AG10803 (cell line): ENCODE data around the gene ADGRD1.
"Not testable (repeated sequence)": the region's sequence is repeated elsewhere in the genome, so short reads cannot be mapped to it uniquely, and the experiment has no call there.

Experiments used
- DNase-seq: peaks from one replicate; pipeline ENCODE4 v3.0.0; 2010; ENCODE audit warnings: low read depth
- H3K4me3 ChIP-seq: 2 replicates; pipeline ENCODE4 v1.5.1; 2011; ENCODE audit warnings: mild to moderate bottlenecking, low read length, control low read depth
- TF ChIP-seq, protein P1 (sequence below): conservative IDR thresholded peaks from 2 replicates; pipeline ENCODE4 v1.5.1; 2011; ENCODE audit warnings: mild to moderate bottlenecking, low read length, control low read depth, inconsistent platforms

ADGRD1 gene

DNA sequence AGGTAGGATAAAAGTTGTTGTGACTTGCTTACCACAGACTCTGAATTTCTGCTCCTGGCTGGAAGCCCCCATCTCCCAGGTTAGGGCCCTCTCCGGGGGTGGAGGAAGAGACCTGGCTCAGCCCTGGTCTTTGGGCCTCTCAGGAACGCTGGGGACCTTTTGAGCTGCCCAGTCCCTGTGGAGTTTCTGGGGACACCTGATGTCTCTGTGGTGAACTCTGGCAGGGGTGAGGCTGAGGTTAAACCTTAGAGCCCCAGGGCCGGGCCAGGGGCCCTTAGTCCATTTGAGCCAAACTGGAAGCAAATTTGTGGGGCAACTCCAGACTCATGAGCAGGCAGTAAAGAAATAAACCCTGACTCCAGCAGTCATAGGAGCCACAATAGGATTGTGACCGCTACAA, 112.1 kb downstream of the ADGRD1 start:
- no peak for DNase-seq
- TF ChIP-seq, protein P1, sequence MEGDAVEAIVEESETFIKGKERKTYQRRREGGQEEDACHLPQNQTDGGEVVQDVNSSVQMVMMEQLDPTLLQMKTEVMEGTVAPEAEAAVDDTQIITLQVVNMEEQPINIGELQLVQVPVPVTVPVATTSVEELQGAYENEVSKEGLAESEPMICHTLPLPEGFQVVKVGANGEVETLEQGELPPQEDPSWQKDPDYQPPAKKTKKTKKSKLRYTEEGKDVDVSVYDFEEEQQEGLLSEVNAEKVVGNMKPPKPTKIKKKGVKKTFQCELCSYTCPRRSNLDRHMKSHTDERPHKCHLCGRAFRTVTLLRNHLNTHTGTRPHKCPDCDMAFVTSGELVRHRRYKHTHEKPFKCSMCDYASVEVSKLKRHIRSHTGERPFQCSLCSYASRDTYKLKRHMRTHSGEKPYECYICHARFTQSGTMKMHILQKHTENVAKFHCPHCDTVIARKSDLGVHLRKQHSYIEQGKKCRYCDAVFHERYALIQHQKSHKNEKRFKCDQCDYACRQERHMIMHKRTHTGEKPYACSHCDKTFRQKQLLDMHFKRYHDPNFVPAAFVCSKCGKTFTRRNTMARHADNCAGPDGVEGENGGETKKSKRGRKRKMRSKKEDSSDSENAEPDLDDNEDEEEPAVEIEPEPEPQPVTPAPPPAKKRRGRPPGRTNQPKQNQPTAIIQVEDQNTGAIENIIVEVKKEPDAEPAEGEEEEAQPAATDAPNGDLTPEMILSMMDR = no peak
- H3K4me3 ChIP-seq = no peak overlapping the region

DNA sequence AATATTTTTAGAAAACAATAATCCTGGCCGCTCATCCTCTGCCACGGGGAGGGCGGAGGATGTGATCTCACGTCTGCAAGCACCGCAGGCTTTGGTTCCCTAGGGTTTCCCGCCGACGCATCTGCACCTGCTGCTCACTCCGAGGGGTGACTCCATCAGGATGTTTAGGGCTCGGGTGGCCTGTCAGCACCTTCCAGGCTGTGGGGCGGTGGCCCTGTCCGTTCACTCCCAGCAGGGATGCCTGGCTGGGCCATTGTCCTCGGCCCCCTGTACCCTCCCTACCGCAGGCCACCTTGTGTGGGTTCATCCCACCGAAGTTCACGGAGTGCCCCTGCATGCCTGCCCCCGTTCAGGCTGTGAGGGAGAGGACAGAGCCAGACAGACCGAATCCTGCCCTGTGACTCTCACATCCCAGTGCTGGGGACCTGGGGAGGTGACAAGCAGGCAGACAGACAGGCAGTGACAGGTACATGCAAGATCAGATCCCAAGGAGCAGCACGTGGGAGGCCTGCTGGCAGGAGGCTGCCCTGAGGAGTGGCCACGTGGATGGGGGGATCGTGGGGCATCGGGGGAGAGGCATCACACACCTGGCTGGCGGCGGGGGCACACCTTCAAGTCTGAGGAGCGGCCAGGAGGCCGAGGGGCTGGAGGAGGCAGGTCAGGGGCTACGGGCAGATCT, 112.6 kb downstream of the ADGRD1 start:
- no peak for DNase-seq
- TF ChIP-seq, protein P1 = no peak
- no peak overlapping the region for H3K4me3 ChIP-seq

DNA sequence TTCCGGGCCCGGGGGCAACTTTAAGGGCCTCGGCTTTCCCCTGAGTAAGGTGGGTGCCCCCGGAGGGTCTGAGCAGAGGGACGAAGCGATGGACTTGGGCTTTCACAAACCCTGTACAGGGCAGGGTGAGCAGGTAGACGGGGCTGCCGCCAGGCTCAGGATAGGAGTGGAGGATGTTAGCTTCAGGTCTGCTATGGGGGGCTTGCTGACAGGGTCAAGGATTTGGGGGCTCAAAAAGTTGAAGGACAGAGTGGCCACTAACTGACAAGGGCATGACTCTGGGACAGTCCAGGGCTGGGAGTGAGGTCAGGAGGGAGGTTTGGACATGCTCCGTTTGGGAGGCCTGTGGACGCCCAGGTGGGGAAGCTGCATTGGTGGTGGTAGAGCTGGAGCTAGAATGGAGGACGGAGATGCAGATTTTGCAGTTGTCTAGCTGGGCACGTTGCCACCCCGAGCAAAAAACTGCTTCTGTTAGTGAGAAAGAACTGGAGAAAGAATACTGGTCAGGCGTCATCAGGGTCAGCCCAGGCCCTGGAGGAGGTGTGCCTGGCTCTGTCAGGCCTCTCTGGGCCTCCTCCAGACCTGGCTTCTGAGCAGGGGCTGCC, 113.3 kb downstream of the ADGRD1 start:
- TF ChIP-seq, protein P1 = no peak
- H3K4me3 ChIP-seq = no peak overlapping the region
- DNase-seq = no peak

DNA sequence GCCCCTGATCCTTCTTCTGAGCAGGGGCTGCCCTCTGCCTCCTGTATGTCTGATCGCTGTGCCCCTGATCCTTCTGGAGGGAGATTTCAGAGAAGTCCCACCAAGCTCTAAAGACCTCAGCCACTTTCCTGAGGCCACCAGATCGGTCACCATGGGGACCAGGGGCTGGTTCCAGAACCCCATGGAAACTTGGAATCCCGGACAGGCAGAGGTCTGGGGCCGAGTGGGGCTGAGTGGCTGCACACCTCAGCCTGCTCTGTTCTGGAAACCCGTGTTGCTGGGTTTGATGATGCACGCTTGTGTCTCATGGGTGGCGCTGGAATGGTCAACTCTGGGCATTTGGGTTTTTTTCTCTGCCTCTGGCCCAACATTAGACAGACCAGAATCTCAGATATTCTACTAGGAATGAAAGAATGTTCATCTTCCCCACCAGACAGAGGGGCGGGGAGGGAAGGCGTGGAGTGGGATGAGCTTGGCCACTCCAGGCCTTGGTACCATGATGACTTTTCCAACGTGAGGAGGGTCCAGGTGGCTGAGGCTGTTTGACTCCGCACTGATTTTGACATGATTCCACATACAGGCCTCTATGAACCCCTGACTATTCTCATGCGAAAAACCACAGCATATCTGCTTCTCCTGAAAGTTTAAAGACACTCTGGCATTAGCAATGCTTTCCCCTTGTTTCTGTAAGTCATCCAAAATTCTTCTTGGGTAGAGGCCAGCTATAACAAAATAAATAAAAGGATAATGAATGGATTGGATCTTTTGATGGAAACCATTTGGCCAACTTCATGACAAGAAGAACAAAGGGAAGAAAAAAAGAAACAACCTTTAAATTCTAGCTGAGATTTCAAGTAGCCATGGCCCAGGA, 114.5 kb downstream of the ADGRD1 start:
- TF ChIP-seq, protein P1 = no peak
- DNase-seq = no peak
- H3K4me3 ChIP-seq = no peak overlapping the region

DNA sequence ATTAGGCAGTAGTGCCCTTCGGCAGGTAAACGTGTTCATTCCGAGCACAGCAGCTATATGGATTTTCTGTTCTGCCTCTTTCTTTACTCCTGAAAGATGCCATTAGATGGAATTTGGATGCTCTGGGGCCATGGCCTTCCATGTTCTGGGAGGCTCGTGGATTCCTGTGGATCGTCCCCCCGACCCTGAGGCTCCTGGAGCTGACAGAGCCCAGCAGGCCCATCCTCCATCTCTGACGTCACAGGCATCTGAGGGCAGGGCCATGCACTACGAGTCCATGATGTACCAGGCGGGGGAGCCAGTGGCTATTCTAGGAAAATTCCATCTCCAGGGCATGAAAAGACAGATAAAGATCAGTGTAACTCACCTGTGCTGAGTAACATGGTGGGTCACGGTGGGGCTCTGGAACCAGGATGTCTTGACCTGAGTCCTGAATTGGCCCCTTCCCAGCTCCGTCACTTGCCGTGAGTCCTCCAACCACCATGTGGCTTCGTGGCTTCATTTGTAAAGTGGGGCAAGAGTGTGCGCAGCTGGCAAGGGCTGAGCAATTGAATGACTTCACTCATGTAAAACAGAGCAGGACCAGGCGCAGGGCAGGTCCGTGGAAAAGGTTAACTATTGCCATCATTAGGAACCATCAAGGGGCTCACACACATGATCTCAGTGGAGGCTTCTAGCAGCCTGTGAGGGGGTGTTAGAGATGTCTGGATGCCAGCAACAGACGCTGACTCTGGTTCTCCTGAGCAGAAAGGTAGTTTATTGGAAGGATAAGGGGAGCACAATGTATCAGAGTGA, 115.4 kb downstream of the ADGRD1 start:
- not testable (repeated sequence) for H3K4me3 ChIP-seq, DNase-seq

DNA sequence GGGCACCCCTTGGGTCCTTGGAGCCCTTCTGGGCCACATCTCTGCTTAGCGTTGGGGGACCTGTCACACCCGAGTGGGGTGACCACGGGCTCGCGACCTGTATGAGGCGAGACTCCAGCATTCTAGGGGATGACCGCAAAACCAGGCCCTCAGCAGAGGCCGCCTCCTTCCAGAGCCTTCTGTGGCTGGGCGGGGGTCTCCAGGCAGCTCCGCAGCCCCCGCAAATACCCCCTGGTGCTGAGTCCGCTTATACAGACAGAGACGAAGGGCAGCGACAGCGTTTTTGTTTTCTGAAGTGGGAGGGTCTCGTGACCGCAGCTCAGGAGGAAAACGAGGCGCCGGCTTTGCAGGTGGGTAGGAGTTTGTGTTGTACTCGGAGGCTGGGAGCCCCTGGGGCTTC, 116.4 kb downstream of the ADGRD1 start:
- H3K4me3 ChIP-seq, DNase-seq: not testable (repeated sequence)

DNA sequence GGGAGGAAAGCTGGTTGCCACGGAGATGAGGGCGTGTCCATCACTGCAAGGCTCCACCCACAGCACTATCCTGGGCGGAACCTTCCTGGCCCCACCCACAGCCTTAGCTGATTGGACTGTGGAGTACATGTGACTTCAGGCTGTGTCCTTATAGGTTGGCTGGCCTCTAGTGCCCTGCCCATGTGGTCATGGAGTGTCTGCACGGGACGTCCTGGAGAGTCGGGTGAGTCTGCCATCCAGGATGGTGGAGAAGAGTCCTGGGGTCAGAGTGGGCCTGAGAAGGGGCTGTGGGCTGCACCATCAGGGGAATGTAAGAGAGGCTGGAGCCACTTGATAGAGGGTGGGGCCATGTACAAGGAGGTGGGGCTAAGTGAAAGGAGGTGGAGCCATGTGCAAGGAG, 117.0 kb downstream of the ADGRD1 start:
- H3K4me3 ChIP-seq, DNase-seq: not testable (repeated sequence)

DNA sequence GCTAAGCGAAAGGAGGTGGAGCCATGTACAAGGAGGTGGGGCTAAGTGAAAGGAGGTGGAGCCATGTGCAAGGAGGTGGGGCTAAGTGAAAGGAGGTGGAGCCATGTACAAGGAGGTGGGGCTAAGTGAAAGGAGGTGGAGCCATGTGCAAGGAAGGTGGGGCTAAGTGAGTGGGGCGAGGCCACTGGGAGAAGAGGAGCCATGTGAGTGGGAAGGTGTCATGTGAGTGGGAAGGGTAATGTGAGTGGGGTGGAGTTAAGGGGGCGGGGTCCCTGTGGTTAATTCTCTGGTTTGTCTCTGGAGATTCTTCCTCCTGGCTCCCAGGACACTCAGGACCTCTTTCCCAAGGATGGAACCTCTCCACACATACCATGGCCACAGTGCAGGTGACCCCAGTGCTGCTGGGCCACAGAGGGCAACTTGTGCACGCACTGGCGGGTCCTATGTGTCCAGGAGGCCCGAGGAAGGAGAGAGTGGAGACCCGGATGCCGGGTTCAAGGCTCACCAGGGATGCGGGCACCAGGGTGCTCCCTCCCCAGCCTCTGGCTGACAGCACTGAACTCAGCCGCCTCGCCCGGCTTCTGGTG, 117.6 kb downstream of the ADGRD1 start:
- H3K4me3 ChIP-seq, DNase-seq: not testable (repeated sequence)

DNA sequence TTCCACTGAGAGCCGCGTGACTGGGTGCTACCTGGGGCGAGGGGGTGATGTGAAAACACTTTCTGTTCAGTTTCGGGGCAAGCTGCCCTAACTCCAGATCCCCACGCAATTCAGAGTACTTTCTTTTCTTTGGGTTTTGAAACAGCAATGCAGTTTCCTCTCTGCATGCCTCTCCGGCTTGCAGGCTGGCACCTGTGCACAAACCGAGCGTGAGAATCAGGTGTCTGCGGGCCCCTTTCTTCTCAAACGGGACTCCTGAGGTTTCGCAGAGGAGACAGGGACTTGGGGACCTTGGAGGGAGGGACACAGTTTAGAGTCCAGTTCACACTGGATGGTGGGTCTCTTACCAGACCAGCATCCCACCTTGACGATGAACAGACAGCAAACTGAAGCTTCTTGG, 118.2 kb downstream of the ADGRD1 start:
- DNase-seq, H3K4me3 ChIP-seq: not testable (repeated sequence)
